ENCODE data around the gene SLC16A11. TPM values are rescaled to one million over a fixed set of nuclear protein-coding genes. Genes with fewer than 3 reads are reported as not detected.

Gene SLC16A11
- total RNA-seq, 1 donor from 2014 or later = 0.37 TPM

DNA sequence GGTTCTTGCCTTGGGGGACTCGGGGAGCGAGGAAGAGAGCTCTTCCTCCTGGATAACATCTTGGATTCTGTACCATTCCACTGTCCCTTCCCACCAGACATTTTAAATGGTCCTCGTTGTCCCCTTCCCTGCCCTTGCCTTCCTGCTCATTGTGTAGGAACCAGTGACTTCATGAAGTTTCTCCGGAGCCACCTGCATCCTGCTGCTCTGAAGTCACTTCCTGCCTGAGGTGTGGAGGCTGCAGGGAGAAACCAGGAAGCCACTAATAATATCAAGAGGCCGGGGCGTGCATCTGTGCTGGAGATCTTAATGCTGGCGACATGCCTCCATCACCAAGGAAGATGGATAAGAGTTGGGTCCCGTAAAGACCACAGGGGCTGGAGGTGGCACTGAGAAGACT lies 14.2 kb downstream of the SLC16A11 start:
- H3K36me3 Mint-ChIP-seq (ENCODE audit: low read depth) = peaks cover 15% of the 10 kb centered on the region
- peaks cover 3% of the 10 kb centered on the region for H3K9me3 Mint-ChIP-seq
- intact Hi-C loops (cut with micrococcal nuclease) = no loop called here
- H3K27me3 Mint-ChIP-seq (ENCODE audit: low read depth) = no peaks in the 10 kb centered on the region
- DNase-seq (ENCODE audit: low spot score) = peak; percentile 31
- peak overlapping the region; percentile 61 for H3K4me3 Mint-ChIP-seq (ENCODE audit: low read depth)
- H3K27ac Mint-ChIP-seq = peak overlapping the region; percentile 86
- H3K4me1 Mint-ChIP-seq (ENCODE audit: low read depth) = peaks cover 38% of the 10 kb centered on the region

DNA sequence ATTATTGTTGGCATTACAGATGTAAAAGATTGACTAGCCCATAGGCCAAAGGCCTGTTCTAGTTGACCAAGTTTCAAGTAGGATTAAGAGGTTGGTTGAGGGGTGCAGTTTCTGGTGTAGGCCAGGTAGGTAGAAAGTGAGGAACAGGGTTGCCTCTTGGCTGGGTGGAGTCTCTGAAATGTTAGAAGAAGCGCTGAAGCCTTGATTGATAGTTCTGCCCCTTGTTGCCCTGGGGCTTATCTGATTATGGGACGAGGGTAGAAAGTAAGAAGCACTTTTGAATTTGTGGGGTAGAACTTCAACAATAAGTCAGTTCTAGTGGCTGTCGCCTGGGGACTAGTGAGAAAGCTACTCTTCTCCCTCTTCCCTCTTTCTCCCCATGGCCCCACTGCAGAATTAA lies 14.8 kb downstream of the SLC16A11 start:
- Mint-ChIP-seq H3K4me1 (ENCODE audit: low read depth) (peaks cover 34% of the 10 kb centered on the region), H3K36me3 (ENCODE audit: low read depth) (peaks cover 13% of the 10 kb centered on the region), H3K9me3 (peaks cover 3% of the 10 kb centered on the region), H3K27me3 (ENCODE audit: low read depth) (no peaks in the 10 kb centered on the region), H3K4me3 (ENCODE audit: low read depth) (no peak overlapping the region), H3K27ac (peak overlapping the region; percentile 86)
- intact Hi-C loops (cut with micrococcal nuclease) = no loop called here
- no peak for DNase-seq (ENCODE audit: low spot score)

DNA sequence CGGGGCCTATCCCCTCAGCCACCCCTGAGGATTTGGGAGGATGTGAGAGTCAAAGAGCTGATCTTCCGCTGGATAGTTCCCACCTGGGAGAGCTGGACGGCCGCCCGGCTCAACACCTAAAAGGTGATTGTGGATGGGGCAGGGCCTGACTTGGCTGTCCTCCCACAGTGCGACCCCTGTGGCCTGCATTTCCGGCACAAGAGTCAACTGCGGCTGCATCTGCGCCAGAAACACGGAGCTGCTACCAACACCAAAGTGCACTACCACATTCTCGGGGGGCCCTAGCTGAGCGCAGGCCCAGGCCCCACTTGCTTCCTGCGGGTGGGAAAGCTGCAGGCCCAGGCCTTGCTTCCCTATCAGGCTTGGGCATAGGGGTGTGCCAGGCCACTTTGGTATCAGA lies 16.6 kb downstream of the SLC16A11 start:
- H3K27ac Mint-ChIP-seq = no peak overlapping the region
- peaks cover 12% of the 10 kb centered on the region for H3K36me3 Mint-ChIP-seq (ENCODE audit: low read depth)
- peaks cover 3% of the 10 kb centered on the region for H3K9me3 Mint-ChIP-seq
- no peak overlapping the region for H3K4me3 Mint-ChIP-seq (ENCODE audit: low read depth)
- DNase-seq (ENCODE audit: low spot score) = no peak
- no peaks in the 10 kb centered on the region for H3K27me3 Mint-ChIP-seq (ENCODE audit: low read depth)
- intact Hi-C loops (cut with micrococcal nuclease) = no loop called here
- peaks cover 40% of the 10 kb centered on the region for H3K4me1 Mint-ChIP-seq (ENCODE audit: low read depth)

DNA sequence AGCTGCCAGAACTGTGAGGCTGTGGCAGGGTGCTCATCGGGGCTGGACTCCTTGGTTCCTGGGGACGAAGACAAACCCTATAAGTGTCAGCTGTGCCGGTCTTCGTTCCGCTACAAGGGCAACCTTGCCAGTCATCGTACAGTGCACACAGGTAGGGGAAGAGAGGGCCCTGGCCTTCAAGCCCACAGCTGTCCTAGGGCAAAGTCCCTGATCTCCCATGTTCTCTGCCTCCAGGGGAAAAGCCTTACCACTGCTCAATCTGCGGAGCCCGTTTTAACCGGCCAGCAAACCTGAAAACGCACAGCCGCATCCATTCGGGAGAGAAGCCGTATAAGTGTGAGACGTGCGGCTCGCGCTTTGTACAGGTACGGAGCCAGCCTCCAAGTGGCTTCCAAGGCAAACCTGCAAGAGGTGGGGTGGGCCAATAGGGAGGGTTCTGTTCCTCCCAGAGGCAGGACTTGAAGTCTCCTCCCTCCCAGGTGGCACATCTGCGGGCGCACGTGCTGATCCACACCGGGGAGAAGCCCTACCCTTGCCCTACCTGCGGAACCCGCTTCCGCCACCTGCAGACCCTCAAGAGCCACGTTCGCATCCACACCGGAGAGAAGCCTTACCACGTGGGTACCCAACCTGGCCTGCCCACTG lies 17.3 kb downstream of the SLC16A11 start:
- intact Hi-C loops (cut with micrococcal nuclease) = loop anchor here (1.0 kb wide), 1 partner anchor 9 kb away; no protein-coding TSS in a partner anchor
- peaks cover 3% of the 10 kb centered on the region for H3K9me3 Mint-ChIP-seq
- no peaks in the 10 kb centered on the region for H3K27me3 Mint-ChIP-seq (ENCODE audit: low read depth)
- peaks cover 41% of the 10 kb centered on the region for H3K4me1 Mint-ChIP-seq (ENCODE audit: low read depth)
- no peak overlapping the region for H3K4me3 Mint-ChIP-seq (ENCODE audit: low read depth)
- peaks cover 12% of the 10 kb centered on the region for H3K36me3 Mint-ChIP-seq (ENCODE audit: low read depth)
- no peak for DNase-seq (ENCODE audit: low spot score)
- H3K27ac Mint-ChIP-seq = peak overlapping the region; percentile 28

DNA sequence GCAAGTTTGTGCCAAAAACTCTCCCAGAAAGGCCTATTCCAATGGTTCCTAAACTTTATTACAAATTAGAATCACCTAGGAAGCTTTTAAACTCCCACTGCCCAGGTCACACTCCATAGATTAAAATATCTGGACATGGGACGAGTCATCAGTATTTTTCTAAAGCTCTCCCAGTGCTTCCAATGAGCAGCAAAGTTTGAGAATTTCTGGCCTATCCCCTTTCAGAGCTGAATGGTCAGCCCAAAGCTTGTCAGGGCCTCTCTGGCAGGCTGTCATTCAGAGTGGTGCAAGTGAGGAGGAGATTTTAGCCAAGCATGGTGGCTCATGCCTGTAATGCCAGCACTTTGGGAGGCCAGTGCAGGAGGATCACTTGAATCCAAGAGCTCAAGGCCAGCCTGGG lies 18.6 kb downstream of the SLC16A11 start:
- peaks cover 47% of the 10 kb centered on the region for H3K4me1 Mint-ChIP-seq (ENCODE audit: low read depth)
- H3K36me3 Mint-ChIP-seq (ENCODE audit: low read depth) = peaks cover 11% of the 10 kb centered on the region
- H3K4me3 Mint-ChIP-seq (ENCODE audit: low read depth) = no peak overlapping the region
- no peaks in the 10 kb centered on the region for H3K27me3 Mint-ChIP-seq (ENCODE audit: low read depth)
- intact Hi-C loops (cut with micrococcal nuclease) = no loop called here
- DNase-seq (ENCODE audit: low spot score) = no peak
- peaks cover 3% of the 10 kb centered on the region for H3K9me3 Mint-ChIP-seq
- no peak overlapping the region for H3K27ac Mint-ChIP-seq

DNA sequence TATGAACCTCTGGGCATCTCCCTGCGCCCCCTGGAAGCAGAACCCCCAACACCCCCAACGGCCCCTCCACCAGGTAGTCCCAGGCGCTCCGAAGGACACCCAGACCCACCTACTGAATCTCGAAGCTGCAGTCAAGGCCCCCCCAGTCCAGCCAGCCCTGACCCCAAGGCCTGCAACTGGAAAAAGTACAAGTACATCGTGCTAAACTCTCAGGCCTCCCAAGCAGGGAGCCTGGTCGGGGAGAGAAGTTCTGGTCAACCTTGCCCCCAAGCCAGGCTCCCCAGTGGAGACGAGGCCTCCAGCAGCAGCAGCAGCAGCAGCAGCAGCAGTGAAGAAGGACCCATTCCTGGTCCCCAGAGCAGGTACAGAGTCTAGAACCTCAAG lies 19.5 kb downstream of the SLC16A11 start:
- H3K4me1 Mint-ChIP-seq (ENCODE audit: low read depth) = peaks cover 40% of the 10 kb centered on the region
- no peak overlapping the region for H3K4me3 Mint-ChIP-seq (ENCODE audit: low read depth)
- H3K36me3 Mint-ChIP-seq (ENCODE audit: low read depth) = peaks cover 4% of the 10 kb centered on the region
- DNase-seq (ENCODE audit: low spot score) = no peak
- H3K27ac Mint-ChIP-seq = no peak overlapping the region
- H3K9me3 Mint-ChIP-seq = peaks cover 3% of the 10 kb centered on the region
- no peaks in the 10 kb centered on the region for H3K27me3 Mint-ChIP-seq (ENCODE audit: low read depth)
- intact Hi-C loops (cut with micrococcal nuclease) = no loop called here

DNA sequence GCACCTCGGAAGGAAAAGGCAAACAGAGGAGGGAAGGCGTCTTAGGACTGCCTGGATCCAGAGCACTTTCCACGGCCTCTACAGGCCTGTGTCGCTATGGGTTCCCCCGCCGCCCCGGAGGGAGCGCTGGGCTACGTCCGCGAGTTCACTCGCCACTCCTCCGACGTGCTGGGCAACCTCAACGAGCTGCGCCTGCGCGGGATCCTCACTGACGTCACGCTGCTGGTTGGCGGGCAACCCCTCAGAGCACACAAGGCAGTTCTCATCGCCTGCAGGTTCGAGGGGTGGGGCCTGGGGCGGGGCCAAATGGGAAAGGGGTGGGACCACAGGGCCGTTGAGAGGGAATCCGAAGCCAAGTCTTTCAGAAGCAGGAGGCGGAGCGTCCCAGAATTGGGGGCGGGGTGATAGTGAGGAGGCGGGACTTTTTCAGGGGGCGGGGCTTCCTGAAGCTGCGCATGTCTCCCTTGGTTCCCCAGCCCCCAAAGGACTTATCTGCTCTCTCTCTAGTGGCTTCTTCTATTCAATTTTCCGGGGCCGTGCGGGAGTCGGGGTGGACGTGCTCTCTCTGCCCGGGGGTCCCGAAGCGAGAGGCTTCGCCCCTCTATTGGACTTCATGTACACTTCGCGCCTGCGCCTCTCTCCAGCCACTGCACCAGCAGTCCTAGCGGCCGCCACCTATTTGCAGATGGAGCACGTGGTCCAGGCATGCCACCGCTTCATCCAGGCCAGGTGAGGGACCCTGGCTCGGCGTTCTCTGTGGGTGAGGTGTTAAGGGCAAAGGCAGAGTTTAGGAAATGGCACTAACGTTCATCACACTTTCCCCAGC lies 20.1 kb downstream of the SLC16A11 start:
- H3K4me1 Mint-ChIP-seq (ENCODE audit: low read depth) = peaks cover 35% of the 10 kb centered on the region
- intact Hi-C loops (cut with micrococcal nuclease) = loop anchor here (1.0 kb wide), 1 partner anchor 8 kb away; no protein-coding TSS in a partner anchor
- peak overlapping the region; percentile 65 for H3K27ac Mint-ChIP-seq
- no peaks in the 10 kb centered on the region for H3K36me3 Mint-ChIP-seq (ENCODE audit: low read depth)
- H3K27me3 Mint-ChIP-seq (ENCODE audit: low read depth) = no peaks in the 10 kb centered on the region
- H3K9me3 Mint-ChIP-seq = no peaks in the 10 kb centered on the region
- peak; percentile 93 for DNase-seq (ENCODE audit: low spot score)
- H3K4me3 Mint-ChIP-seq (ENCODE audit: low read depth) = peak overlapping the region; percentile 65

DNA sequence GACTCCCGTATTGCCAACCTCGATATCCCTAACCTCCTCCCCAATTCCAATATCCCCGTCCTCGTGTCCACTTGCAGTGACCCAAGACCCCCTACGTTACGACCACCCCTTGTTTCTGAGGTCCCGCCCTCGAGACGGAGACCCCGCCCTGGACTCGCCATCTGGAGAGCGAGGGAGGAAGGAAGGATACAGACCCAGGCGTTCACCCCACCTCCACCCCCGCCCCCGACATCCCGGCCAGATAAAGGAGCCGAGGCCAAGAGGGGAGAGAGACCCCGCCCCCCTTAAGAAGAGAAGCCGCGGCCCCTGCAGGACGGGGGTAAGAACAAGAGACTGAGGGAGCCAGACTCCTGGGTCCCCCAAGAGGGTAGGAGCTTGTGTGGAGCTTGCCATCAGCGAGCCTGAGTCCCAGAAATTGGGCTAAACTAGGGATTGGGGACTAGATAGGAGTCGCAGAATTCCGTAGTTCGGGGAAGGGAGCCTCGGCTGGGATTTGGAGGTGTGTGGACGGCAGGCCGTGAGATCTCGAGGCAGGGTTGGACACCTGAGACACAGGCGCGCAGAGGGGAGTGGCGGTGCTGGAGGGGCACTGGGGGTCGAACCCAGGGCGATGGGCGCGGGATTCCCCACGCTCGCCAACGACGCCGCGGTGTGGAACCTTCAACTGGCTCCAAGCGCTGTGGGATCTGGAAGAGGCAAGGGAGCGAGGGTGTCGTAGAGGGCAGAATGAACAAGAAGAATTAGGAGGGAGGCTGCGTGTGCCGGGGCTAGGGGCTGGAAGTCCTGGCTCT lies 20.9 kb downstream of the SLC16A11 start, which contains the start of gene BCL6B:
Gene BCL6B (plus strand): TSS at position 270 of the 791 bp plus-strand sequence. CDS start 622 bp downstream, outside the sequence.
- H3K27me3 Mint-ChIP-seq (ENCODE audit: low read depth) = no peaks in the 10 kb centered on the region
- DNase-seq (ENCODE audit: low spot score) = no peak
- H3K4me1 Mint-ChIP-seq (ENCODE audit: low read depth) = peaks cover 39% of the 10 kb centered on the region
- no peaks in the 10 kb centered on the region for H3K36me3 Mint-ChIP-seq (ENCODE audit: low read depth)
- intact Hi-C loops (cut with micrococcal nuclease) = loop anchor here (1.0 kb wide), 1 partner anchor 8 kb away; no protein-coding TSS in a partner anchor
- H3K27ac Mint-ChIP-seq = peak within 1 kb of the TSS; percentile 65
- H3K9me3 Mint-ChIP-seq = no peaks in the 10 kb centered on the region
- peak within 1 kb of the TSS; percentile 65 for H3K4me3 Mint-ChIP-seq (ENCODE audit: low read depth)

DNA sequence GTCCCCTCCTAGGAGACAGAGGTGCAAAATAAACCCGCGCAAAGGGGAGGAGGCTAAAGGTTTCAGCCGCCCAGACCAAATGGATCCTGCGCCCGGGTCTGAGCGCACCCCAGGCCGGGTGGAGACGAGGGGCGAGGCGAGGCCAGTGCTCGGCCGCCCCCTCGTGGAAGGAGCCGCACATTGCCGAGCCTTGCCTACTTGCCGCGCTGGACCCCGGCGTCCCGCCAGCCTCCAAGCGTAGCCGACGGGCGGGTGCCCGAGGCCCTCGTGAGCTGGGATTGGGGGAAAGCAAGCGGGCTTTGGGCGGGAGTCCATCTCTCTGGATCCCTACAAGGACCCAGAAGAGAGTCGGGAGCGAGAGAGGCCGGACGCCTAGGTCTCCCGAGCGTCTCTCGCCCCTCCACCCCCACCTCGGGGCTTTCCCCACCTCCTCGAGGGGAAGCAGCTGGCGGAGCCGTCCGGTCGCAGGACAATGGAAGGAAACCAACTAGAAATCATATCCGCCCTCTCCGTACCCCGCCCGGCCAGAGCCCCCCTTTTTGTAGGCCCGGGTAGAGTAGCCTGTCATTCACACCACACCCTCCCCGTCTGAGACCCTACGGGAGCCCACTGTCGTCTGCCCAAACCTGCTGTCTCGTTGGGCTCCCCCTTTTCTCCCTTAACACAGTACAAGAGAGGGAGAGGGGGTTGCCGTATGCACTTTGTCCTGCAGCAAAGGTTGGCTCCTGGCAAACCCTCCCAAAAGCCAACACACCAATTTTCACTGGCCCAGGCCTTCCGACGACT lies 21.7 kb downstream of the SLC16A11 start:
- intact Hi-C loops (cut with micrococcal nuclease) = no loop called here

DNA sequence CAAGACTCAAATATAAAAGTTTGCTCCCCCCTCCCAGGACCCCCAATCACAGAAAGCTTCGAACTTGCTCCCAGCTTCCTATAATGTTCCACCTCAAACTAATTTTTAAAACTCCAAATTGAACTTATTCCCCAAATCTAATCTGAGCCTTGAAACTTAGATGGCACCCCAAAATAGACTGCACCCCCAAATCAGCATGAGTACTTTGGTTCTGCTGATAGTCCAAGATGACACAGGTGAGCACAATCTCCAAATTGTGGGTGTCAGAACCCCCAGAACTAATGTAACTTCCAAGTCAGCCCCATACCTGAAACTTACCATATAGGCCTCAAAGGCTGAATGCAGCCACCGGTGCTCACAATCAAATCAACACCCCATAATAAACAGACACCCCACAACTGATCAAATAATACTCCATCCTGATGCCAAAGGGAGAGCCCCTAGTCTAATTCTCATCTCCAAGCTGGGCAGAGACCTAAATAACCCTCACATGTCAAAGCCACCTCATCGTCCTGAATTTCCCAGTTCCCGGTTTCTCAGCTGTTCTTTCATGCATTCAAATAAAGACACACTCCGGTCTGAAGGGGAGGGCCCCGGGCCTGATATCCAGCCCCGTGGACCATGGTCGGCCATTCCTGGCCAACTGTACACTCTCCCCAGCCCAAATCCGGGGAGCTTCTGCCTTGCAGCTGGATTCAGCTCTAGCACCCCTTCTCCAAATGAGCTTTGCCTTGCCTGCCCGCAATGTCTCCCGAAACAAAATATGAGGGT lies 22.8 kb downstream of the SLC16A11 start:
- peaks cover 57% of the 10 kb centered on the region for H3K4me1 Mint-ChIP-seq (ENCODE audit: low read depth)

More for the DNA sequence above, 21.7 kb downstream of the SLC16A11 start:
- H3K4me3 Mint-ChIP-seq (ENCODE audit: low read depth) = peak overlapping the region; percentile 65
- H3K9me3 Mint-ChIP-seq = no peaks in the 10 kb centered on the region
- peak overlapping the region; percentile 65 for H3K27ac Mint-ChIP-seq
- H3K27me3 Mint-ChIP-seq (ENCODE audit: low read depth) = no peaks in the 10 kb centered on the region
- peaks cover 47% of the 10 kb centered on the region for H3K4me1 Mint-ChIP-seq (ENCODE audit: low read depth)
- DNase-seq (ENCODE audit: low spot score) = peak; percentile 77
- peaks cover 6% of the 10 kb centered on the region for H3K36me3 Mint-ChIP-seq (ENCODE audit: low read depth)

DNA sequence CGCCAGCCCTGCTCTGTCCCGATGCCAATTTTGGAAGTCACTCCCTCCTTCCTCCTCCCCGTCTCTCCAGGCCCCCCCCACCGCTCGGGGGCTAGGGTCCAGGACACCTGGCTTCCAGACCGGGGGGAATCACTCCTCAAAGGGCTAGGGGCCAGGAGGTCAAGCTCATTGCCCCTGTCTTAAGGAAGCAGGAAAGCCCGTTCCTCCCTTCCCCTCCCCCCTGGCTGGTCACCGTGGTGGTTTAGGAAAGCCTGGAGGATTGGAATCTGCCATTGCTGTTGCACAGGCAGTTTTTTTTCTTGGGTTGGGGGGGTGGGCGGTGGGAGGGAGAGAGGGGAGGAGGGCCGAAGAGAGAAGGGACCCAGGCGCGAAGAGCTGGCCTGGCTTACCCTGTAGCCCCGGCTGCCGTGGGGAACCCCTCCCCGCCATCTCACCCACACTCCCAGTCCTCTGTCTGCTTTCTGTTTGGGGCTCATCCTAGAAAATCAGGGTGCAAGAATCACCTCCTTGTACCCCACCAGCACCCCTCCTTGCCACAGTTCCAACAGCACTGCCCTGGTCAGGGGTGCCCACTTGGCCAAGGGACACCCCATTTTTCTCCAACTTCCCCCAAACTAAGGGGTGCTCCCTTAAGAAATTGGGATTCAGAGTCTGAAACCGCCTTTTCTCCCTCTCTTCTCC lies 23.9 kb downstream of the SLC16A11 start:
- intact Hi-C loops (cut with micrococcal nuclease) = no loop called here
- Mint-ChIP-seq H3K27ac (no peak overlapping the region), H3K27me3 (ENCODE audit: low read depth) (no peaks in the 10 kb centered on the region), H3K9me3 (no peaks in the 10 kb centered on the region), H3K4me1 (ENCODE audit: low read depth) (peaks cover 67% of the 10 kb centered on the region), H3K36me3 (ENCODE audit: low read depth) (peaks cover 22% of the 10 kb centered on the region), H3K4me3 (ENCODE audit: low read depth) (no peak overlapping the region)
- DNase-seq (ENCODE audit: low spot score) = no peak

More for the DNA sequence above, 22.8 kb downstream of the SLC16A11 start:
- intact Hi-C loops (cut with micrococcal nuclease) = no loop called here
- Mint-ChIP-seq H3K36me3 (ENCODE audit: low read depth) (peaks cover 17% of the 10 kb centered on the region), H3K9me3 (no peaks in the 10 kb centered on the region), H3K27me3 (ENCODE audit: low read depth) (no peaks in the 10 kb centered on the region), H3K4me3 (ENCODE audit: low read depth) (no peak overlapping the region), H3K27ac (no peak overlapping the region)
- DNase-seq (ENCODE audit: low spot score) = no peak

Data from activated T-helper 2 cell treated with anti-CD3 and anti-CD28 coated beads, Interferon-gamma antibody, Interleukin-2, Interleukin-4, amounts not matched to agents 10 μg/mL and 5 μg/mL and 100 μg/mL, durations not matched to agents 14 hours and 24 hours and 36 hours (primary cell).